HEK293 (cell line): Measurements from ENCODE around the gene SGSM2.

ENCODE experiments used
- CTCF ChIA-PET: fragments of 350-600 bp; formaldehyde crosslinking; extraction: SDS; loops from one replicate; lab custom pipeline; 2021; ENCODE audit warnings: antibody characterized with exemption; lab: Yijun Ruan, JAX
- POLR2A ChIA-PET: fragments of 300-600 bp; formaldehyde crosslinking; extraction: SDS; loops from one replicate; lab custom pipeline; 2020; ENCODE audit warnings: antibody characterized with exemption, inconsistent platforms; lab: Yijun Ruan, JAX
- H3K27ac ChIP-seq: fragments of 200-500 bp; sonication (Bioruptor generic); 2 replicates; pipeline ENCODE4 v1.5.1; 2014; ENCODE audit warnings: low read depth, low read length, control low read depth, inconsistent platforms; ENCODE audit errors: extremely low read depth
- H3K36me3 ChIP-seq, 2 experiments: fragments of 200-500 bp in 1 of 2; sonication (Bioruptor generic) in 1 of 2; 1 replicate in 1 of 2; 2 replicates in 1 of 2; pipeline ENCODE4 v1.5.1; 2014 to 2017; ENCODE audit warnings: inconsistent platforms in 2 of 2, low read length in 2 of 2; ENCODE audit not compliant: control insufficient read depth in 2 of 2, insufficient read depth in 1 of 2
- H3K4me1 ChIP-seq: fragments of 200-500 bp; sonication (Bioruptor generic); 2 replicates; pipeline ENCODE4 v1.5.1; 2014; ENCODE audit warnings: mild to moderate bottlenecking, low read length, inconsistent platforms; ENCODE audit not compliant: control insufficient read depth, insufficient read depth
- H3K4me3 ChIP-seq: 2 replicates; pipeline ENCODE4 v1.5.1; 2011; ENCODE audit warnings: low read depth, mild to moderate bottlenecking, control low read depth, low read length, moderate library complexity
- H3K9me3 ChIP-seq: fragments of 200-500 bp; sonication (Bioruptor generic); 2 replicates; pipeline ENCODE4 v1.5.1; 2014; ENCODE audit warnings: low read depth, low read length, inconsistent platforms; ENCODE audit not compliant: control insufficient read depth, insufficient read depth
- EGR2 ChIP-seq: fragments of 450-650 bp; formaldehyde crosslinking; IDR thresholded peaks from 2 replicates; pipeline ENCODE4 v1.5.1; 2016; ENCODE audit warnings: low read depth, missing biosample characterization, missing genetic modification characterization
- FEZF1 ChIP-seq: fragments of 450-650 bp; formaldehyde crosslinking; IDR thresholded peaks from 2 replicates; pipeline ENCODE4 v1.5.1; 2016; ENCODE audit warnings: missing biosample characterization, missing genetic modification characterization
- KLF1 ChIP-seq: fragments of 450-650 bp; formaldehyde crosslinking; IDR thresholded peaks from 2 replicates; pipeline ENCODE4 v1.5.1; 2016; ENCODE audit warnings: missing biosample characterization, missing genetic modification characterization
- SCRT2 ChIP-seq: fragments of 450-650 bp; formaldehyde crosslinking; IDR thresholded peaks from 2 replicates; pipeline ENCODE4 v1.5.1; 2016; ENCODE audit warnings: missing biosample characterization, missing genetic modification characterization
- ZFHX2 ChIP-seq: fragments of 450-650 bp; formaldehyde crosslinking; conservative IDR thresholded peaks from 2 replicates; pipeline ENCODE4 v1.5.1; 2016; ENCODE audit warnings: missing biosample characterization, missing genetic modification characterization
- ZNF133 ChIP-seq: fragments of 450-650 bp; formaldehyde crosslinking; IDR thresholded peaks from 2 replicates; pipeline ENCODE4 v1.5.1; 2016; ENCODE audit warnings: missing biosample characterization, missing genetic modification characterization
- ZNF366 ChIP-seq: fragments of 450-650 bp; formaldehyde crosslinking; conservative IDR thresholded peaks from 2 replicates; pipeline ENCODE4 v1.5.1; 2016; ENCODE audit warnings: missing biosample characterization, missing genetic modification characterization
- ZNF426 ChIP-seq: fragments of 450-650 bp; formaldehyde crosslinking; IDR thresholded peaks from 2 replicates; pipeline ENCODE4 v1.5.1; 2017; ENCODE audit warnings: missing biosample characterization, missing genetic modification characterization, mild to moderate bottlenecking, inconsistent platforms, moderate library complexity
- ZNF544 ChIP-seq: fragments of 450-650 bp; formaldehyde crosslinking; IDR thresholded peaks from 2 replicates; pipeline ENCODE4 v1.5.0; 2017; ENCODE audit warnings: missing biosample characterization, missing genetic modification characterization
- ZNF600 ChIP-seq: fragments of 450-650 bp; formaldehyde crosslinking; IDR thresholded peaks from 2 replicates; pipeline ENCODE4 v1.5.1; 2016; ENCODE audit warnings: missing biosample characterization, missing genetic modification characterization
- ZNF76 ChIP-seq: fragments of 450-650 bp; formaldehyde crosslinking; IDR thresholded peaks from 2 replicates; pipeline ENCODE4; 2016; ENCODE audit warnings: low read depth, missing biosample characterization, missing genetic modification characterization, borderline replicate concordance
- TF ChIP-seq, protein P1 (sequence below): fragments of 450-650 bp; formaldehyde crosslinking; IDR thresholded peaks from 2 replicates; pipeline ENCODE4 v1.5.1; 2016; ENCODE audit warnings: missing biosample characterization, missing genetic modification characterization
- TF ChIP-seq, protein P2 (sequence below): fragments of 450-650 bp; formaldehyde crosslinking; IDR thresholded peaks from 2 replicates; pipeline ENCODE4 v1.5.1; 2016; ENCODE audit warnings: missing biosample characterization, missing genetic modification characterization
- TF ChIP-seq, protein P3 (sequence below): fragments of 450-650 bp; formaldehyde crosslinking; IDR thresholded peaks from 2 replicates; pipeline ENCODE4 v1.5.1; 2016; ENCODE audit warnings: missing biosample characterization, missing genetic modification characterization, borderline replicate concordance

The SGSM2 gene

DNA sequence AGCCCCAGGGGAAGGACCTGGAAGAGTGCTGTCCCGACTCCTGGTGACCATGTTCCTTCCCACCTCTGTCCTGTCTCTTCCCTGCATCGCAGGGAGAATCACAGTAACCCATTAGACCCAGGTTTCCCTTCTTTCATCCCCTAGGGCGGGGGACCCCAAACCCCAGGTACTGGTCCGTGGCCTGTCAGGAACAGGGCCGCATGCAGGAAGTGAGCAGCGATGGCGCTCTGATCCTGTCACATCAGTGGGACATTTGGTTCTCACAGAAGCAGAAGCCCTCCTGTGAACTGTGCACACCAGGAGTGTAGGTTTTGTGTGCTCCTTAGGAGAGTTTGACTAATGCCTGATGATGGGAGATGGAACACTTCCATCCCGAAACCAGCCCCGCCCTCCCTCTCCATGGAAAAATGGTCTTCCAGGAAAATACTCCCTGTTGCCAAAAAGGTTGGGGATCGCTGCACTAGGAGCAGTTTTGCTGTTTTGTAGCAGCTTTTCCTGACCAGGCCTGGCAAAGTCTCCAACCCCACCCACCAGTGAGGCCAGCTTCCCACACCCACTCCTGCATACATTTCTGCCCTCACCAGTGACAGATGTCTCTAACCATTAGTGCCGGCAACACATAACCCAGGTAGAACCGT, 53.0 kb downstream of the SGSM2 start:
- ChIA-PET POLR2A (no interaction called here), CTCF (interaction anchor here (1.2 to 4.6 kb wide), 3 partner anchors 8 to 26 kb away, joined by 6 to 48 read pairs (median 24); no protein-coding TSS in a partner anchor)
- Histone ChIP-seq H3K27ac (no peak overlapping the region), H3K4me3 (no peak overlapping the region), H3K4me1 (peaks cover 16% of the 10 kb centered on the region)
- no peak for TF ChIP-seq ZNF544 (tag by site-specific recombination)
- 0 out of 2 replicates have a peak, but pooled peaks have one; percentile 20 for TF ChIP-seq KLF1 (tag by site-specific recombination)
- 0 out of 2 replicates have a peak, but pooled peaks have one; percentile 18 for TF ChIP-seq ZNF600
- peak; percentile 62; the same call in 1 of the 2 replicates for TF ChIP-seq EGR2 (tag by site-specific recombination)
- TF ChIP-seq ZFHX2 (tag by site-specific recombination): peak; percentile 74
- TF ChIP-seq, protein P1, sequence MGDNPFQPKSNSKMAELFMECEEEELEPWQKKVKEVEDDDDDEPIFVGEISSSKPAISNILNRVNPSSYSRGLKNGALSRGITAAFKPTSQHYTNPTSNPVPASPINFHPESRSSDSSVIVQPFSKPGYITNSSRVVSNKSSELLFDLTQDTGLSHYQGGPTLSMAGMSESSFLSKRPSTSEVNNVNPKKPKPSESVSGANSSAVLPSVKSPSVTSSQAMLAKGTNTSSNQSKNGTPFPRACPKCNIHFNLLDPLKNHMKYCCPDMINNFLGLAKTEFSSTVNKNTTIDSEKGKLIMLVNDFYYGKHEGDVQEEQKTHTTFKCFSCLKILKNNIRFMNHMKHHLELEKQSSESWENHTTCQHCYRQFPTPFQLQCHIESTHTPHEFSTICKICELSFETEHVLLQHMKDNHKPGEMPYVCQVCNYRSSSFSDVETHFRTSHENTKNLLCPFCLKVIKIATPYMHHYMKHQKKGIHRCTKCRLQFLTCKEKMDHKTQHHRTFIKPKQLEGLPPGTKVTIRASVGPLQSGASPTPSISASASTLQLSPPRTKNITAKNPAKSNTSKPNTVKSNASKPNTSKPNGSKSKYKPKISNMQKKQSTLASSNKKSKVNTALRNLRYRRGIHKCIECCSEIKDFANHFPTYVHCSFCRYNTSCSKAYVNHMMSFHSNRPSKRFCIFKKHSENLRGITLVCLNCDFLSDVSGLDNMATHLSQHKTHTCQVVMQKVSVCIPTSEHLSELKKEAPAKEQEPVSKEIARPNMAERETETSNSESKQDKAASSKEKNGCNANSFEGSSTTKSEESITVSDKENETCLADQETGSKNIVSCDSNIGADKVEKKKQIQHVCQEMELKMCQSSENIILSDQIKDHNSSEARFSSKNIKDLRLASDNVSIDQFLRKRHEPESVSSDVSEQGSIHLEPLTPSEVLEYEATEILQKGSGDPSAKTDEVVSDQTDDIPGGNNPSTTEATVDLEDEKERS (tag by site-specific recombination): no peak
- no peak for TF ChIP-seq ZNF133 (tag by site-specific recombination)
- TF ChIP-seq, all 188 proteins: peak for 4
- H3K36me3 ChIP-seq: peaks cover 0 to 10% of the 10 kb centered on the region in 2 experiments; a peak in 2 of 3 replicates
- H3K9me3 ChIP-seq: no peaks in the 10 kb centered on the region

DNA sequence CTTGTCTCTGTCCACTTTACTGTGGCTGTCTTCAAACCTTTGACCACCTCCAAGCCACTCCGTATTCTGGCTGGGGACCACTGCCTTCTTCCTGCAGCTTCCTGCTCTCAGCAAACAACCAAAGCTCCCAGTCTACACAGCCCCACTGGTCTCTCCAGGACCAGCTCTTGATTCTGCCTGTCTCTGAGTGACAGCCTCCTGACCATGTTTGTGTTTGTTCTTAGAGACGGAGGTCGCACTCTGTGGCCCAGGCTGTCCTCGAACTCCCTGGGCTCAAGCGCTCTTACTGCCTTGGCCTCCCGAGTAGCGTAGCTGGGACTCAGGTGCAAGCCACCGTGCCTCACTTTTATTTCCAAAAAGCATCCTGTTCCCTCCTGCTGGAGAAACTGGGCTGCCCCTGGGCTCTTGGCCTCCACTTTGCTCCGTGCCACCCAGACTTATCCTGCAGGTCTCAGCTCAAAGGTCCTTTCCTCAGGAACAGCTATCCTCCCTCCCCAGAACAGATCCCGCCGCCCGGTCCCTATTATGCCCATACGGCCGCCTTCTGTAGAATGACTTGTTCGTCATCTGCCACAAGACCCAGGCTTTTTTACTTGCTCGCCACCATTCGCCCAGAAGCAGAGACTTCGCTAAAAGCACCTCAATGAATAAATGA, 54.4 kb downstream of the SGSM2 start:
- Histone ChIP-seq H3K27ac (peak overlapping the region; percentile 97; the same call in 1 of the 2 replicates), H3K4me3 (no peak overlapping the region), H3K9me3 (no peaks in the 10 kb centered on the region), H3K36me3 (peaks cover 0 to 10% of the 10 kb centered on the region in 2 experiments; a peak in 2 of 3 replicates), H3K4me1 (peaks cover 30% of the 10 kb centered on the region)
- no peak for TF ChIP-seq ZNF426 (tag by site-specific recombination)
- TF ChIP-seq SCRT2 (tag by site-specific recombination): no peak
- TF ChIP-seq, protein P2, sequence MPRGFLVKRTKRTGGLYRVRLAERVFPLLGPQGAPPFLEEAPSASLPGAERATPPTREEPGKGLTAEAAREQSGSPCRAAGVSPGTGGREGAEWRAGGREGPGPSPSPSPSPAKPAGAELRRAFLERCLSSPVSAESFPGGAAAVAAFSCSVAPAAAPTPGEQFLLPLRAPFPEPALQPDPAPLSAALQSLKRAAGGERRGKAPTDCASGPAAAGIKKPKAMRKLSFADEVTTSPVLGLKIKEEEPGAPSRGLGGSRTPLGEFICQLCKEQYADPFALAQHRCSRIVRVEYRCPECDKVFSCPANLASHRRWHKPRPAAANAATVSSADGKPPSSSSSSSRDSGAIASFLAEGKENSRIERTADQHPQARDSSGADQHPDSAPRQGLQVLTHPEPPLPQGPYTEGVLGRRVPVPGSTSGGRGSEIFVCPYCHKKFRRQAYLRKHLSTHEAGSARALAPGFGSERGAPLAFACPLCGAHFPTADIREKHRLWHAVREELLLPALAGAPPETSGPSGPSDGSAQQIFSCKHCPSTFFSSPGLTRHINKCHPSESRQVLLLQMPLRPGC: no peak
- TF ChIP-seq, protein P3, sequence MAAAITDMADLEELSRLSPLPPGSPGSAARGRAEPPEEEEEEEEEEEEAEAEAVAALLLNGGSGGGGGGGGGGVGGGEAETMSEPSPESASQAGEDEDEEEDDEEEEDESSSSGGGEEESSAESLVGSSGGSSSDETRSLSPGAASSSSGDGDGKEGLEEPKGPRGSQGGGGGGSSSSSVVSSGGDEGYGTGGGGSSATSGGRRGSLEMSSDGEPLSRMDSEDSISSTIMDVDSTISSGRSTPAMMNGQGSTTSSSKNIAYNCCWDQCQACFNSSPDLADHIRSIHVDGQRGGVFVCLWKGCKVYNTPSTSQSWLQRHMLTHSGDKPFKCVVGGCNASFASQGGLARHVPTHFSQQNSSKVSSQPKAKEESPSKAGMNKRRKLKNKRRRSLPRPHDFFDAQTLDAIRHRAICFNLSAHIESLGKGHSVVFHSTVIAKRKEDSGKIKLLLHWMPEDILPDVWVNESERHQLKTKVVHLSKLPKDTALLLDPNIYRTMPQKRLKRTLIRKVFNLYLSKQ (tag by site-specific recombination): no peak
- TF ChIP-seq ZNF76 (tag by site-specific recombination): no peak
- no peak for TF ChIP-seq ZNF366 (tag by site-specific recombination)
- no peak for TF ChIP-seq FEZF1 (tag by site-specific recombination)
- POLR2A ChIA-PET: interaction anchor here (1.4 to 2.4 kb wide), 4 partner anchors 9 to 88 kb away, joined by 3 to 20 read pairs (median 10); partner anchors contain the start of genes SMG6 and SRR
- CTCF ChIA-PET: interaction anchor here (2.0 to 4.6 kb wide), 3 partner anchors 9 to 39 kb away, joined by 7 to 48 read pairs (median 24); no protein-coding TSS in a partner anchor
